H7 (cell line): Measurements from ENCODE around the gene MYOM1. TPM values are rescaled to one million over a fixed set of nuclear protein-coding genes. Genes with fewer than 3 reads are reported as not detected.
"Not testable (repeated sequence)": the region's sequence is repeated elsewhere in the genome, so short reads cannot be mapped to it uniquely, and the experiment has no call there.

Source experiments
- DNase-seq: peaks from one replicate; pipeline ENCODE4 v3.0.0; 2012
- H3K27me3 ChIP-seq: 2 replicates; pipeline ENCODE4 v1.6.0; 2011; ENCODE audit warnings: mild to moderate bottlenecking, low read length; ENCODE audit not compliant: control insufficient read depth, insufficient read depth
- H3K36me3 ChIP-seq: replicated peaks from 2 replicates; pipeline ENCODE4 v1.5.1; 2011; ENCODE audit warnings: low read length; ENCODE audit not compliant: control insufficient read depth, insufficient read depth
- H3K4me3 ChIP-seq: 2 replicates; pipeline ENCODE4 v1.5.1; 2011; ENCODE audit warnings: low read depth, mild to moderate bottlenecking, control low read depth, low read length, moderate library complexity; ENCODE audit not compliant: insufficient read depth
- total RNA-seq: library from RNA; depleted of rRNA; stranded (reverse); fragments of >200 nt; shearing (Covaris generic); gene quantifications from 2 replicates; pipeline ENCODE4 v1.2.3, GENCODE V29; 2014

Gene MYOM1
- total RNA-seq, 1 experiment from 2014 or later, result 0.14 TPM

- Histone ChIP-seq H3K27me3 (no peaks in the 10 kb centered on the region), H3K4me3 (no peak overlapping the region), H3K36me3 (no peaks in the 10 kb centered on the region)
- DNase-seq, result no peak
Measured at GRCh38 chr18:3238742-3239141, 19.0 kb upstream of the MYOM1 start.

GRCh38 chr18:3236470-3236869 is 16.7 kb upstream of the MYOM1 start:
- no peak for DNase-seq
- H3K27me3 ChIP-seq, result no peaks in the 10 kb centered on the region
- no peaks in the 10 kb centered on the region for H3K36me3 ChIP-seq
- no peak overlapping the region for H3K4me3 ChIP-seq

GRCh38 chr18:3235846-3236245 is 16.1 kb upstream of the MYOM1 start:
- no peak for DNase-seq
- Histone ChIP-seq H3K27me3 (no peaks in the 10 kb centered on the region), H3K4me3 (no peak overlapping the region), H3K36me3 (no peaks in the 10 kb centered on the region)

GRCh38 chr18:3234457-3234856 is 14.7 kb upstream of the MYOM1 start:
- Histone ChIP-seq H3K27me3 (no peaks in the 10 kb centered on the region), H3K36me3 (no peaks in the 10 kb centered on the region), H3K4me3 (no peak overlapping the region)
- no peak for DNase-seq

GRCh38 chr18:3233433-3234168 is 13.8 kb upstream of the MYOM1 start:
- no peaks in the 10 kb centered on the region for H3K27me3 ChIP-seq
- H3K36me3 ChIP-seq, result no peaks in the 10 kb centered on the region
- no peak for DNase-seq
- no peak overlapping the region for H3K4me3 ChIP-seq

- DNase-seq, result no peak
- no peaks in the 10 kb centered on the region for H3K36me3 ChIP-seq
- H3K4me3 ChIP-seq, result no peak overlapping the region
- no peaks in the 10 kb centered on the region for H3K27me3 ChIP-seq
Measured at GRCh38 chr18:3233004-3233403, 13.2 kb upstream of the MYOM1 start.

GRCh38 chr18:3230401-3231334 is 10.9 kb upstream of the MYOM1 start:
- peak; percentile 31 for DNase-seq
- Histone ChIP-seq H3K4me3 (no peak overlapping the region), H3K36me3 (no peaks in the 10 kb centered on the region), H3K27me3 (no peaks in the 10 kb centered on the region)

GRCh38 chr18:3226048-3226447 is 6.3 kb upstream of the MYOM1 start:
- DNase-seq, result no peak
- H3K36me3 ChIP-seq, result no peaks in the 10 kb centered on the region
- no peak overlapping the region for H3K4me3 ChIP-seq

GRCh38 chr18:3225588-3225987 is 5.8 kb upstream of the MYOM1 start:
- no peaks in the 10 kb centered on the region for H3K36me3 ChIP-seq
- no peak for DNase-seq
- H3K4me3 ChIP-seq, result no peak overlapping the region
- H3K27me3 ChIP-seq, result no peaks in the 10 kb centered on the region

More at GRCh38 chr18:3226048-3226447, 6.3 kb upstream of the MYOM1 start:
- no peaks in the 10 kb centered on the region for H3K27me3 ChIP-seq

GRCh38 chr18:3224223-3224622 is 4.5 kb upstream of the MYOM1 start:
- no peaks in the 10 kb centered on the region for H3K36me3 ChIP-seq
- no peak for DNase-seq
- H3K27me3 ChIP-seq, result no peaks in the 10 kb centered on the region
- H3K4me3 ChIP-seq, result no peak overlapping the region

- H3K36me3 ChIP-seq, result no peaks in the 10 kb centered on the region
Measured at GRCh38 chr18:3223356-3223755, 3.6 kb upstream of the MYOM1 start.

GRCh38 chr18:3221496-3221895 is 1.7 kb upstream of the MYOM1 start:
- no peak for DNase-seq
- Histone ChIP-seq H3K36me3 (no peaks in the 10 kb centered on the region), H3K4me3 (no peak overlapping the region), H3K27me3 (no peaks in the 10 kb centered on the region)

More at GRCh38 chr18:3223356-3223755, 3.6 kb upstream of the MYOM1 start:
- H3K4me3 ChIP-seq, result no peak overlapping the region
- no peak for DNase-seq
- no peaks in the 10 kb centered on the region for H3K27me3 ChIP-seq

GRCh38 chr18:3220868-3221267 is 1.1 kb upstream of the MYOM1 start:
- not testable (repeated sequence) for H3K4me3 ChIP-seq, DNase-seq, H3K36me3 ChIP-seq, H3K27me3 ChIP-seq

GRCh38 chr18:3219241-3219630 is 532 bp downstream of the MYOM1 start:
- no peaks in the 10 kb centered on the region for H3K27me3 ChIP-seq
- DNase-seq, result no peak
- no peak overlapping the region for H3K4me3 ChIP-seq
- H3K36me3 ChIP-seq, result no peaks in the 10 kb centered on the region

- DNase-seq, result no peak
- no peak overlapping the region for H3K4me3 ChIP-seq
- H3K36me3 ChIP-seq, result no peaks in the 10 kb centered on the region
- H3K27me3 ChIP-seq, result no peaks in the 10 kb centered on the region
Measured at GRCh38 chr18:3218819-3219218, 949 bp downstream of the MYOM1 start.
